ENCODE data around the gene MAP3K3. TPM values are rescaled to one million over a fixed set of nuclear protein-coding genes. Genes with fewer than 3 reads are reported as not detected.

The MAP3K3 gene
- total and polyA plus RNA-seq, 2 donors (not counting 1 experiment from before 2014, with no cell fraction given) = 49.1 to 74.7 TPM

DNA sequence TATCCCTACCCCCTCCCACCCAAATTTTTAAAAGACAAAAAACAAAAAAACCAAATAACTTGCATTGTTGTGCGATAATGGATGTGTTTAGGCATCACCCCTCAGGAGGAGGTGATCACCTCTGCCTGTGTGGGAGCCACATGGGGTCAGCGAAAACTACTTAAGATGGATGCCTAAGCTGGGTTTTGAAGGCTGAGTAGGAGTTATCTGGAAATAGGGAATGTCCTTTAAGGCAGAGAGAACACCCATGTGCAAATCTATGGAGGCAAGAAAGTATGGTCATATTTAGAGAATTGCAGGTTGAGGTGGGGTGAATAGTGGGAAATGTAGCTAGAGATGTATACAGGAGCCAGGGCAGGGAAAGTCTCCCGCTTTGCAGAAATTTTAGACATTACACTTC is 27.1 kb upstream of the MAP3K3 start:
- Histone ChIP-seq H3K4me1 (ENCODE audit: control insufficient read depth in 2 of 2, insufficient read depth in 2 of 2, low read length in 2 of 2) (peaks cover 2 to 4% of the 10 kb centered on the region in 2 donors), H4K20me1 (ENCODE audit: control insufficient read depth, insufficient read depth, low read length, poor library complexity, severe bottlenecking) (no peaks in the 10 kb centered on the region), H3K27ac (ENCODE audit: low read length in 2 of 2) (no peak overlapping the region), H3K4me2 (replicated peaks; ENCODE audit: low read depth, low read length, poor library complexity, severe bottlenecking) (no peak overlapping the region), H3K4me3 (ENCODE audit: control extremely low read depth in 1 of 5, extremely low read depth in 1 of 5, insufficient read depth in 1 of 5, low read depth in 2 of 5, low read length in 4 of 5) (no peak overlapping the region), H3K36me3 (replicated peaks in 1 of 2; ENCODE audit: control extremely low read depth in 1 of 2, control insufficient read depth in 1 of 2, extremely low read depth in 1 of 2, insufficient read depth in 2 of 2, low read length in 1 of 2) (peaks cover 0 to 18% of the 10 kb centered on the region in 2 experiments), H2AFZ (ENCODE audit: insufficient read depth, low read depth, low read length, poor library complexity, severe bottlenecking) (no peak overlapping the region), H3K9me3 (ENCODE audit: control extremely low read depth in 1 of 3, control insufficient read depth in 2 of 3, insufficient read depth in 1 of 3, low read length in 2 of 3) (no peaks in the 10 kb centered on the region), H3K27me3 (replicated peaks in 1 of 4; ENCODE audit: control extremely low read depth in 1 of 4, control insufficient read depth in 3 of 4, insufficient read depth in 4 of 4, low read length in 3 of 4) (no peaks in the 10 kb centered on the region), H3K79me2 (ENCODE audit: control insufficient read depth, insufficient read depth, low read length) (peaks cover 7% of the 10 kb centered on the region), H3K9ac (ENCODE audit: low read length) (no peak overlapping the region)
- no peak for ATAC-seq (ENCODE audit: low read depth)
- H3K4me3 Mint-ChIP-seq = no peak overlapping the region
- H3K27me3 Mint-ChIP-seq = no peaks in the 10 kb centered on the region
- POLR2A ChIA-PET = no interaction called here
- WGBS (ENCODE audit: insufficient coverage) = 100% methylated on average over 1 of the region's 3 CpGs
- DNase-seq = no peak
- CTCF ChIA-PET = no interaction called here
- intact Hi-C loops (cut with micrococcal nuclease) = no loop called here
- H3K9me3 Mint-ChIP-seq (ENCODE audit: insufficient read depth) = no peaks in the 10 kb centered on the region
- H3K27ac Mint-ChIP-seq = no peak overlapping the region
- no peak for TF ChIP-seq EZH2 (IDR thresholded peaks at IDR 0.05; ENCODE audit: borderline replicate concordance, insufficient read depth, low read depth, low read length, poor library complexity, severe bottlenecking)
- TF ChIP-seq, protein P1, sequence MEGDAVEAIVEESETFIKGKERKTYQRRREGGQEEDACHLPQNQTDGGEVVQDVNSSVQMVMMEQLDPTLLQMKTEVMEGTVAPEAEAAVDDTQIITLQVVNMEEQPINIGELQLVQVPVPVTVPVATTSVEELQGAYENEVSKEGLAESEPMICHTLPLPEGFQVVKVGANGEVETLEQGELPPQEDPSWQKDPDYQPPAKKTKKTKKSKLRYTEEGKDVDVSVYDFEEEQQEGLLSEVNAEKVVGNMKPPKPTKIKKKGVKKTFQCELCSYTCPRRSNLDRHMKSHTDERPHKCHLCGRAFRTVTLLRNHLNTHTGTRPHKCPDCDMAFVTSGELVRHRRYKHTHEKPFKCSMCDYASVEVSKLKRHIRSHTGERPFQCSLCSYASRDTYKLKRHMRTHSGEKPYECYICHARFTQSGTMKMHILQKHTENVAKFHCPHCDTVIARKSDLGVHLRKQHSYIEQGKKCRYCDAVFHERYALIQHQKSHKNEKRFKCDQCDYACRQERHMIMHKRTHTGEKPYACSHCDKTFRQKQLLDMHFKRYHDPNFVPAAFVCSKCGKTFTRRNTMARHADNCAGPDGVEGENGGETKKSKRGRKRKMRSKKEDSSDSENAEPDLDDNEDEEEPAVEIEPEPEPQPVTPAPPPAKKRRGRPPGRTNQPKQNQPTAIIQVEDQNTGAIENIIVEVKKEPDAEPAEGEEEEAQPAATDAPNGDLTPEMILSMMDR (IDR thresholded peaks at IDR 0.05) = no peak
- peaks cover 4% of the 10 kb centered on the region for H3K4me1 Mint-ChIP-seq

DNA sequence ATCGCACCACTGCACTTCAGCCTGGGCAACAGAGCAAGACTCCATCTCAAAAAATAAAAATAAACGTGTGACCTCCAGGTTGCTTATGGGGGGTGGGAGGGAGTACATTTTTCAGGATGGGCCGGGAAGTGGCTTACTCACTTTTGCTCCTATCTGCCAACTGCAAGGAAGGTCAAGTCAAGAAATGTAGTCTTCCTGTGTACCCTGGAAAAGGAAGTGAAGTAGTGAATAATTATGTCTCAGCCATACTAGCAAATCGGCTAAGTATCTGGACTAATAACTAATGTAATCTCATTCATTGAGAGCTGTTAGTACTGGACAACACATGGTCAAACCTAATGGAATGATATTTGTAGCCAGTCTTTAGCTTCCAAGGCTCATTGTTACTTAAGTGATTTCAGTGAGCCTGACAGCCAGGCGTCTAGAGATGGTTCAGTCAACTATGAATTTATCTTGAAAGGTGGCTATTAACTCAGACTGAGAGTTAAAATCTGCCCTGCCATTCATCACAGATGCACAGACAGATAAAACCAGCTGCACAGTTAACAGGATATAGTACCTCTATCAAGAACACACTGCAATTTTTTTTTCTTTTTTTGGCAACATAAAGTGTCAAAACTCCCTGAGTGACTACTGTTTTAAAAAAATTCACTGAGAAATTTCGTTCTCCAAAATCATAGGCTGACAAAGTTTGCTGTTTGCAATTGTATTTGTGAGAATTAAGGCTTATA is 25.2 kb upstream of the MAP3K3 start:
- Histone ChIP-seq H3K4me2 (replicated peaks; ENCODE audit: low read depth, low read length, poor library complexity, severe bottlenecking) (no peak overlapping the region), H3K4me3 (ENCODE audit: control extremely low read depth in 1 of 5, extremely low read depth in 1 of 5, insufficient read depth in 1 of 5, low read depth in 2 of 5, low read length in 4 of 5) (no peak overlapping the region), H3K9me3 (ENCODE audit: control extremely low read depth in 1 of 3, control insufficient read depth in 2 of 3, insufficient read depth in 1 of 3, low read length in 2 of 3) (no peaks in the 10 kb centered on the region), H3K27ac (ENCODE audit: low read length in 2 of 2) (no peak overlapping the region), H2AFZ (ENCODE audit: insufficient read depth, low read depth, low read length, poor library complexity, severe bottlenecking) (no peak overlapping the region), H4K20me1 (ENCODE audit: control insufficient read depth, insufficient read depth, low read length, poor library complexity, severe bottlenecking) (no peaks in the 10 kb centered on the region), H3K9ac (ENCODE audit: low read length) (no peak overlapping the region), H3K4me1 (ENCODE audit: control insufficient read depth in 2 of 2, insufficient read depth in 2 of 2, low read length in 2 of 2) (peaks cover 15 to 17% of the 10 kb centered on the region in 2 donors), H3K27me3 (replicated peaks in 1 of 4; ENCODE audit: control extremely low read depth in 1 of 4, control insufficient read depth in 3 of 4, insufficient read depth in 4 of 4, low read length in 3 of 4) (no peaks in the 10 kb centered on the region), H3K79me2 (ENCODE audit: control insufficient read depth, insufficient read depth, low read length) (peaks cover 11% of the 10 kb centered on the region), H3K36me3 (replicated peaks in 1 of 2; ENCODE audit: control extremely low read depth in 1 of 2, control insufficient read depth in 1 of 2, extremely low read depth in 1 of 2, insufficient read depth in 2 of 2, low read length in 1 of 2) (no peaks in the 10 kb centered on the region)
- intact Hi-C loops (cut with micrococcal nuclease) = no loop called here
- CTCF ChIA-PET = interaction anchor here (1.2 kb wide), 1 partner anchor 14 kb away, joined by 6 read pairs; no protein-coding TSS in a partner anchor
- H3K4me3 Mint-ChIP-seq = no peak overlapping the region
- TF ChIP-seq, protein P1 (IDR thresholded peaks at IDR 0.05) = no peak
- no peak for TF ChIP-seq EZH2 (IDR thresholded peaks at IDR 0.05; ENCODE audit: borderline replicate concordance, insufficient read depth, low read depth, low read length, poor library complexity, severe bottlenecking)
- no peaks in the 10 kb centered on the region for H3K27me3 Mint-ChIP-seq
- H3K27ac Mint-ChIP-seq = no peak overlapping the region
- no peaks in the 10 kb centered on the region for H3K9me3 Mint-ChIP-seq (ENCODE audit: insufficient read depth)
- H3K4me1 Mint-ChIP-seq = peaks cover 17% of the 10 kb centered on the region
- DNase-seq (no peak), ATAC-seq (ENCODE audit: low read depth) (no peak)
- POLR2A ChIA-PET = no interaction called here
- no CpG with 5 or more reads among the region's 6 CpGs for WGBS (ENCODE audit: insufficient coverage)
